ENCODE results near the gene PDZD2.

GRCh38 chr5:31798168-31798567, 159.2 kb downstream of the PDZD2 start:
- TF ChIP-seq CTCF (IDR thresholded peaks at IDR 0.05) (no peak), POLR2A (IDR thresholded peaks at IDR 0.05) (no peak)

Data from suprapubic skin (tissue), 3 donors.